ENCODE measurements around the gene MRLN.
"Not testable (repeated sequence)": the region's sequence is repeated elsewhere in the genome, so short reads cannot be mapped to it uniquely, and the experiment has no call there.

GRCh38 chr10:59787032-59787431 is 33.8 kb upstream of the MRLN start:
- TF ChIP-seq POLR2AphosphoS5 (IDR thresholded peaks at IDR 0.05); CTCF (IDR thresholded peaks at IDR 0.05; ENCODE audit: poor library complexity, severe bottlenecking); EP300 (conservative IDR thresholded peaks at IDR 0.05; ENCODE audit: poor library complexity, severe bottlenecking); REST (IDR thresholded peaks at IDR 0.05; ENCODE audit: borderline replicate concordance); EZH2 (IDR thresholded peaks at IDR 0.05; ENCODE audit: borderline replicate concordance, insufficient read depth, low read length, poor library complexity, severe bottlenecking); SMC3 (conservative IDR thresholded peaks at IDR 0.05; ENCODE audit: poor library complexity); TAF1 (IDR thresholded peaks at IDR 0.05; ENCODE audit: low read depth); RAD21 (conservative IDR thresholded peaks at IDR 0.05); MXI1 (conservative IDR thresholded peaks at IDR 0.05; ENCODE audit: poor library complexity, severe bottlenecking): not testable (repeated sequence)

Data from neural cell (in vitro differentiated cells).